IMR-90 (cell line): ENCODE data around the gene SPATA21. TPM values are rescaled to one million over a fixed set of nuclear protein-coding genes. Genes with fewer than 3 reads are reported as not detected.

ENCODE experiments used
- ATAC-seq: fragments of 200-7000 bp; cut with Tn5 transposase; 2 replicates; pipeline ENCODE4 v1.9.1; 2020; ENCODE audit warnings: low read depth, mild to moderate bottlenecking, moderate library complexity
- BruUV-seq: library from RNA; stranded (reverse); fragments of 400-500 nt; replicated peaks from 2 replicates; lab custom pipeline; 2021; lab: Mats Ljungman, UMichigan
- CTCF ChIA-PET: fragments of 300-600 bp; formaldehyde crosslinking; extraction: SDS; loops from one replicate; lab custom pipeline; 2021; ENCODE audit warnings: antibody characterized with exemption; lab: Yijun Ruan, JAX
- POLR2A ChIA-PET: fragments of 300-600 bp; sonication (Branson Sonifier 250); formaldehyde crosslinking; loops from one replicate; lab custom pipeline; 2022; ENCODE audit warnings: antibody characterized with exemption; ENCODE audit not compliant: unreplicated experiment; lab: Charles Lee
- DNase-seq: peaks from one replicate; pipeline ENCODE4 v3.0.0; 2013
- H2AFZ ChIP-seq: replicated peaks from 2 replicates; pipeline ENCODE3; 2013; ENCODE audit warnings: low read length, mild to moderate bottlenecking; ENCODE audit not compliant: poor library complexity
- H2AK5ac ChIP-seq: 2 replicates; pipeline ENCODE4 v1.6.1; 2013; ENCODE audit warnings: low read depth, low read length, inconsistent platforms
- H2AK9ac ChIP-seq: replicated peaks from 2 replicates; pipeline ENCODE3; 2013; ENCODE audit warnings: mild to moderate bottlenecking, low read depth, low read length, moderate library complexity; ENCODE audit not compliant: poor library complexity
- H2BK120ac ChIP-seq: 2 replicates; pipeline ENCODE4 v1.6.1; 2013; ENCODE audit warnings: low read depth, low read length, inconsistent platforms
- H2BK15ac ChIP-seq: 3 replicates; pipeline ENCODE4 v1.6.1; 2013; ENCODE audit warnings: low read depth, low read length, inconsistent platforms
- H2BK20ac ChIP-seq: 2 replicates; pipeline ENCODE4 v1.6.1; 2013; ENCODE audit warnings: low read depth, mild to moderate bottlenecking, inconsistent platforms, low read length, moderate library complexity
- H2BK5ac ChIP-seq: 2 replicates; pipeline ENCODE4 v1.6.1; 2013; ENCODE audit warnings: mild to moderate bottlenecking, low read depth, low read length, inconsistent platforms; ENCODE audit not compliant: poor library complexity, severe bottlenecking
- H3K14ac ChIP-seq: replicated peaks from 2 replicates; pipeline ENCODE4 v1.6.1; 2013; ENCODE audit warnings: low read depth, low read length, inconsistent platforms
- H3K18ac ChIP-seq: 2 replicates; pipeline ENCODE4 v1.6.1; 2013; ENCODE audit warnings: low read depth, low read length, control low read depth
- H3K23ac ChIP-seq: 2 replicates; pipeline ENCODE4 v1.6.1; 2013; ENCODE audit warnings: low read depth, low read length, inconsistent platforms
- H3K27ac ChIP-seq: 2 replicates; pipeline ENCODE4 v1.5.1; 2013; ENCODE audit warnings: mild to moderate bottlenecking, control low read depth, low read length; ENCODE audit not compliant: insufficient read depth
- H3K27me3 ChIP-seq: 2 replicates; pipeline ENCODE4 v1.6.1; 2013; ENCODE audit warnings: low read length; ENCODE audit not compliant: control insufficient read depth, insufficient read depth
- H3K36me3 ChIP-seq: 2 replicates; pipeline ENCODE4 v1.6.1; 2013; ENCODE audit warnings: low read length, mixed read lengths; ENCODE audit not compliant: control insufficient read depth, insufficient read depth
- H3K4ac ChIP-seq: 2 replicates; pipeline ENCODE4 v1.6.1; 2013; ENCODE audit warnings: low read depth, low read length, inconsistent platforms
- H3K4me1 ChIP-seq: 2 replicates; pipeline ENCODE4 v1.6.1; 2013; ENCODE audit warnings: low read length, mixed read lengths; ENCODE audit not compliant: control insufficient read depth, insufficient read depth
- H3K4me2 ChIP-seq: 2 replicates; pipeline ENCODE4 v1.6.1; 2013; ENCODE audit warnings: low read depth, mild to moderate bottlenecking, control low read depth, low read length, moderate library complexity
- H3K4me3 ChIP-seq: 2 replicates; pipeline ENCODE4 v1.5.1; 2013; ENCODE audit warnings: low read depth, mild to moderate bottlenecking, control low read depth, low read length, moderate library complexity; ENCODE audit not compliant: insufficient read depth
- H3K56ac ChIP-seq: 2 replicates; pipeline ENCODE4 v1.6.1; 2013; ENCODE audit warnings: low read length, inconsistent platforms; ENCODE audit not compliant: insufficient read depth; ENCODE audit errors: extremely low read depth
- H3K79me1 ChIP-seq, 2 experiments: 2 replicates each; pipeline ENCODE4 v1.6.1; 2013; ENCODE audit warnings: low read length in 2 of 2, inconsistent platforms in 1 of 2, low read depth in 1 of 2
- H3K9ac ChIP-seq: 2 replicates; pipeline ENCODE4 v1.6.1; 2013; ENCODE audit warnings: low read depth, low read length, control low read depth
- H3K9me1 ChIP-seq: 2 replicates; pipeline ENCODE4 v1.6.1; 2013; ENCODE audit warnings: low read length, inconsistent platforms; ENCODE audit not compliant: insufficient read depth
- H3K9me3 ChIP-seq: 2 replicates; pipeline ENCODE4 v1.6.1; 2013; ENCODE audit warnings: low read length; ENCODE audit not compliant: control insufficient read depth, insufficient read depth
- H4K20me1 ChIP-seq: 2 replicates; pipeline ENCODE4 v1.6.1; 2013; ENCODE audit warnings: low read length, inconsistent platforms; ENCODE audit not compliant: insufficient read depth
- H4K5ac ChIP-seq: 2 replicates; pipeline ENCODE4 v1.6.1; 2013; ENCODE audit warnings: mild to moderate bottlenecking, low read depth, low read length, control low read depth
- H4K8ac ChIP-seq, 2 experiments: 2 replicates each; pipeline ENCODE4 v1.6.1; 2013; ENCODE audit warnings: low read depth in 2 of 2, low read length in 2 of 2, control low read depth in 1 of 2, inconsistent platforms in 1 of 2
- H4K91ac ChIP-seq: 2 replicates; pipeline ENCODE4 v1.6.1; 2013; ENCODE audit warnings: low read depth, low read length, inconsistent platforms; ENCODE audit not compliant: insufficient read depth
- RCOR1 ChIP-seq: IDR thresholded peaks from 2 replicates; pipeline ENCODE4 v1.6.1; 2012; ENCODE audit warnings: mild to moderate bottlenecking, low read length, improper control_type of control experiment; ENCODE audit not compliant: insufficient replicate concordance
- SMC3 ChIP-seq: fragments of 150-350 bp; IDR thresholded peaks from 2 replicates; pipeline ENCODE4 v1.6.1; 2016; ENCODE audit warnings: low read depth, mild to moderate bottlenecking, antibody characterized with exemption, low read length, moderate library complexity
- WGBS, 2 experiments: methylation state at CpG; one replicate each; pipeline versions ENCODE4 v1.1.5 to v1.1.7; 2013; ENCODE audit warnings: missing lambda C conversion rate in 2 of 2; ENCODE audit not compliant: insufficient read length in 1 of 2; ENCODE audit errors: extremely low coverage in 2 of 2; 5-methylcytosine and 5-hydroxymethylcytosine counted together
- dilution Hi-C: fragments of 300-500 bp; cut with HindIII; formaldehyde crosslinking; loops from one replicate; pipeline ENCODE4 v1.14.3; 2018; ENCODE audit warnings: low sequenced_read_pairs; ENCODE audit not compliant: unreplicated experiment
- in situ Hi-C: fragments of 300-500 bp; cut with MboI; formaldehyde crosslinking; loops from 3 replicates; pipeline ENCODE4 v1.14.3; 2019; ENCODE audit warnings: low sequenced_read_pairs, inconsistent platforms, mixed read lengths
- intact Hi-C: fragments of 100-400 bp; cut with micrococcal nuclease; formaldehyde crosslinking; loops from 2 replicates; pipeline ENCODE4 v1.10.0; 2022
- polyA plus RNA-seq, 3 experiments: library from polyadenylated mRNA; depleted of rRNA; stranded (reverse); fragments of >200 nt; gene quantifications; 2 replicates each; pipeline ENCODE4 v1.2.3, GENCODE V29; 2012; ENCODE audit warnings: low replicate concordance in 1 of 3
- total RNA-seq: library from RNA; depleted of rRNA; stranded (reverse); fragments of >200 nt; gene quantifications from 2 replicates; pipeline ENCODE4 v1.2.3, GENCODE V29; 2012
- TF ChIP-seq, protein P1 (sequence below): conservative IDR thresholded peaks from 2 replicates; pipeline ENCODE4 v1.5.1; 2012; ENCODE audit warnings: mild to moderate bottlenecking, low read depth, low read length, improper control_type of control experiment

The SPATA21 gene
- total and polyA plus RNA-seq, 2 of the 4 experiments (the other 2 are of a cell fraction): not detected

DNA sequence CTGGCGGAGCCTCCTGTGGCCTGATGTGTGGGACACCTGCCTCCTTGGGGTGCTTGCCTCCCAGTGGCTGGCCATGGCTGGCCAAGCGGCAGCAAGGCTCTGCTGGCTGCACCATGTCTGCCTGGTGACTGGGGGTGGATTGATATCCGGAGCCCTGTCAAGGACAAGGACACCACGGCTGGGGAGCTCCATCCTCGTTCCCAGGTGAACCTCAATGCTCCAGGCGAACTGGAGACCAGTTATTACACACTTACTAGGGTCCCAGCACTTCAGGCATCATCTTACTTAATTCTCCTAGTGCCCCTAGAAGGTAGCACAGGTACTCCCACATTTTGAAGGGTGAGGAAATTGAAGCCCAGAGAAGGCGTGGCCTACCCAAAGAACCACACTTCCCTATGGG, 15.2 kb downstream of the SPATA21 start:
- H2AFZ ChIP-seq: no peak overlapping the region
- H3K56ac ChIP-seq: no peak overlapping the region
- H4K5ac ChIP-seq: no peak overlapping the region
- no peak overlapping the region for H3K4me2 ChIP-seq
- dilution Hi-C loops: no loop called here
- no CpG with 5 or more reads among the region's 7 CpGs for WGBS, 2 experiments
- DNase-seq (no peak), ATAC-seq (no peak)
- no peak overlapping the region for H4K91ac ChIP-seq
- no peaks in the 10 kb centered on the region for H3K9me3 ChIP-seq
- no peaks in the 10 kb centered on the region for H3K36me3 ChIP-seq
- no peaks in the 10 kb centered on the region; the same call in 1 of the 2 replicates for H3K9me1 ChIP-seq
- ChIA-PET CTCF (no interaction called here), POLR2A (no interaction called here)
- H3K18ac ChIP-seq: no peak overlapping the region
- H3K4me3 ChIP-seq: no peak overlapping the region
- no peak overlapping the region for H2BK20ac ChIP-seq
- no peak overlapping the region for H3K27ac ChIP-seq
- H3K4me1 ChIP-seq: no peaks in the 10 kb centered on the region
- no peaks in the 10 kb centered on the region for H4K20me1 ChIP-seq
- in situ Hi-C loops: no loop called here
- H2BK15ac ChIP-seq: no peak overlapping the region
- H3K14ac ChIP-seq: no peak overlapping the region
- H3K23ac ChIP-seq: no peak overlapping the region
- no peak overlapping the region for H4K8ac ChIP-seq
- no peak overlapping the region for H2AK5ac ChIP-seq
- H3K79me1 ChIP-seq: no peaks in the 10 kb centered on the region
- no TSS peak for BruUV-seq
- no peak overlapping the region for H2BK5ac ChIP-seq
- TF ChIP-seq, protein P1, sequence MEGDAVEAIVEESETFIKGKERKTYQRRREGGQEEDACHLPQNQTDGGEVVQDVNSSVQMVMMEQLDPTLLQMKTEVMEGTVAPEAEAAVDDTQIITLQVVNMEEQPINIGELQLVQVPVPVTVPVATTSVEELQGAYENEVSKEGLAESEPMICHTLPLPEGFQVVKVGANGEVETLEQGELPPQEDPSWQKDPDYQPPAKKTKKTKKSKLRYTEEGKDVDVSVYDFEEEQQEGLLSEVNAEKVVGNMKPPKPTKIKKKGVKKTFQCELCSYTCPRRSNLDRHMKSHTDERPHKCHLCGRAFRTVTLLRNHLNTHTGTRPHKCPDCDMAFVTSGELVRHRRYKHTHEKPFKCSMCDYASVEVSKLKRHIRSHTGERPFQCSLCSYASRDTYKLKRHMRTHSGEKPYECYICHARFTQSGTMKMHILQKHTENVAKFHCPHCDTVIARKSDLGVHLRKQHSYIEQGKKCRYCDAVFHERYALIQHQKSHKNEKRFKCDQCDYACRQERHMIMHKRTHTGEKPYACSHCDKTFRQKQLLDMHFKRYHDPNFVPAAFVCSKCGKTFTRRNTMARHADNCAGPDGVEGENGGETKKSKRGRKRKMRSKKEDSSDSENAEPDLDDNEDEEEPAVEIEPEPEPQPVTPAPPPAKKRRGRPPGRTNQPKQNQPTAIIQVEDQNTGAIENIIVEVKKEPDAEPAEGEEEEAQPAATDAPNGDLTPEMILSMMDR: no peak
- TF ChIP-seq SMC3 (no peak), RCOR1 (no peak)
- peaks cover 16% of the 10 kb centered on the region for H3K27me3 ChIP-seq
- H2BK120ac ChIP-seq: no peak overlapping the region
- H2AK9ac ChIP-seq: no peak overlapping the region
- no peak overlapping the region for H3K4ac ChIP-seq
- intact Hi-C loops: no loop called here
- no peak overlapping the region for H3K9ac ChIP-seq
